Measurements from ENCODE around the gene USP6NL. TPM values are rescaled to one million over a fixed set of nuclear protein-coding genes. Genes with fewer than 3 reads are reported as not detected.

The USP6NL gene
- total and polyA plus RNA-seq, 2 of the 13 experiments (the other 11 are each of a cell fraction or from before 2014, with no cell fraction given): 10.5 to 22.9 TPM

DNA sequence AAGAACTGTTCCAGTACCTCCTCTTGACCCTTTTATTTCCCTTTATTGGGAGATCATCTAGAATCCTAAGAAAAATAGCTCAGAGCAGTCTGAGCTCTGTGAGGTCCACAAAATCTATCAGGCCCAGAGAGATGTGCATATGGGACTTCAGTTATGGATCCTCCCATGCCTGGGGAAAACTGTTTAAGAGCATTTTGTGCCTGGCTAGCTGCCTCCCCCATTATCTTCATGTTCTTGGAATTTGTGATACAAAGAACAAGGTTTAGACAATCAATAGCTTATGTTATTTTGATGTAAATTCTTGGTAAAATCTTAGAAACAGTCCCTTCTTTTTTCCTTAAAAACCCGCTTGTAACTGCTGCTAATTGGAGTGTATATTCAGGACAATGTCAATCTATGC is 75.2 kb downstream of the USP6NL start (continued):
- TF ChIP-seq SKIL (CRISPR knock-in tag; IDR thresholded peaks at IDR 0.05; ENCODE audit: borderline replicate concordance) (no peak), NONO (IDR thresholded peaks at IDR 0.05) (no peak), NONO (CRISPR knock-in tag; conservative IDR thresholded peaks at IDR 0.05) (no peak), ZNF670 (CRISPR knock-in tag; IDR thresholded peaks at IDR 0.05; ENCODE audit: borderline replicate concordance) (no peak)

GRCh38 chr10:11535346-11535959 is 76.0 kb downstream of the USP6NL start:
- CTCF ChIA-PET (ENCODE audit: low intra/inter-chr PET ratio, low total read pairs): no interaction called here
- FAIRE-seq (no peak), ATAC-seq (no peak), DNase-seq (ENCODE audit: low spot score) (no peak)
- TF ChIP-seq GPN1 (CRISPR knock-in tag; IDR thresholded peaks at IDR 0.05; ENCODE audit: borderline replicate concordance): no peak
- no peak for TF ChIP-seq ZNF776 (CRISPR knock-in tag; IDR thresholded peaks at IDR 0.05)
- no peak for TF ChIP-seq KAT7 (CRISPR knock-in tag; IDR thresholded peaks at IDR 0.05; ENCODE audit: borderline replicate concordance)
- no peak for TF ChIP-seq GABPB1 (CRISPR knock-in tag; IDR thresholded peaks at IDR 0.05)
- no peak for TF ChIP-seq NR3C1 (CRISPR knock-in tag; IDR thresholded peaks at IDR 0.05)
- no peak for TF ChIP-seq ADNP (CRISPR knock-in tag; IDR thresholded peaks at IDR 0.05)
- TF ChIP-seq ZC3H4 (CRISPR knock-in tag; IDR thresholded peaks at IDR 0.05; ENCODE audit: borderline replicate concordance): no peak
- no peak for TF ChIP-seq ELK4 (CRISPR knock-in tag; IDR thresholded peaks at IDR 0.05; ENCODE audit: borderline replicate concordance)
- TF ChIP-seq HOXD1 (CRISPR knock-in tag; IDR thresholded peaks at IDR 0.05): no peak
- POLR2A ChIA-PET: no interaction called here
- Histone ChIP-seq H4K20me1 (ENCODE audit: insufficient read depth, low read length) (no peaks in the 10 kb centered on the region; the same call in 1 of the 2 replicates), H3K79me2 (ENCODE audit: insufficient read depth, low read length) (peaks cover 83% of the 10 kb centered on the region), H3K4me2 (ENCODE audit: low read depth, low read length) (no peak overlapping the region), H3K36me3 (replicated peaks in 1 of 2; ENCODE audit: control insufficient read depth in 1 of 2, insufficient read depth in 2 of 2, low read length in 2 of 2) (peaks cover 0 to 1% of the 10 kb centered on the region in 2 experiments; a peak in 2 of 5 replicates), H3K27me3 (ENCODE audit: control insufficient read depth in 1 of 2, insufficient read depth in 2 of 2, low read length in 2 of 2) (no peaks in the 10 kb centered on the region), H3K9ac (ENCODE audit: insufficient read depth, low read depth, low read length) (no peak overlapping the region), H3K4me3 (replicated peaks in 1 of 3; ENCODE audit: insufficient read depth in 1 of 3, low read depth in 2 of 3, low read length in 3 of 3) (no peak overlapping the region), H2AFZ (ENCODE audit: low read length) (no peak overlapping the region), H3K4me1 (ENCODE audit: insufficient read depth, low read length) (peaks cover 56% of the 10 kb centered on the region), H3K9me3 (ENCODE audit: low read length) (no peaks in the 10 kb centered on the region), H3K27ac (ENCODE audit: extremely low read length, insufficient read depth, low read length) (no peak overlapping the region)
- 95% methylated on average over 5 of the region's 5 CpGs for WGBS (ENCODE audit: low lambda C conversion rate)
- intact Hi-C loops (cut with micrococcal nuclease; ENCODE audit: unreplicated experiment): no loop called here
- BruUV-seq (replicated peaks): no TSS peak
- in situ Hi-C loops (cut with HindIII; ENCODE audit: extremely low pct_ligation_motif_present, low pct_unique_long_range_greater_than_20kb): no loop called here

Data from HepG2 (cell line).